WTC11 (cell line): ENCODE results near the gene GLCCI1. TPM values are rescaled to one million over a fixed set of nuclear protein-coding genes. Genes with fewer than 3 reads are reported as not detected.

Experiments used
- ATAC-seq: fragments of 200-7000 bp; cut with Tn5 transposase; 2 replicates; pipeline ENCODE4 v1.10.0; 2021; ENCODE audit warnings: mild to moderate bottlenecking, moderate library complexity
- CTCF ChIA-PET: fragments of 300-600 bp; sonication (Branson Sonifier 250); formaldehyde crosslinking; loops from one replicate; lab custom pipeline; 2021; ENCODE audit warnings: antibody characterized with exemption; lab: Charles Lee
- POLR2A ChIA-PET: fragments of 350-600 bp; sonication (Branson Sonifier 250); formaldehyde crosslinking; loops from one replicate; lab custom pipeline; 2021; ENCODE audit warnings: antibody characterized with exemption; lab: Charles Lee
- DNase-seq: peaks from one replicate; pipeline ENCODE4 v3.0.0; 2021; ENCODE audit warnings: low spot score
- H3K27ac Mint-ChIP-seq: 2 replicates; pipeline ENCODE4 v1.8.0; 2021; ENCODE audit warnings: mixed read lengths
- H3K27me3 Mint-ChIP-seq: 2 replicates; pipeline ENCODE4 v1.8.0; 2021; ENCODE audit warnings: low read depth, mild to moderate bottlenecking, moderate library complexity, mixed read lengths
- H3K36me3 Mint-ChIP-seq: 2 replicates; pipeline ENCODE4 v1.8.0; 2021; ENCODE audit warnings: mixed read lengths
- H3K4me1 Mint-ChIP-seq: 2 replicates; pipeline ENCODE4 v1.8.0; 2022; ENCODE audit warnings: mixed read lengths
- H3K4me3 Mint-ChIP-seq: 2 replicates; pipeline ENCODE4 v1.8.0; 2021; ENCODE audit warnings: mild to moderate bottlenecking, moderate library complexity, mixed read lengths
- H3K9me3 Mint-ChIP-seq: 2 replicates; pipeline ENCODE4 v1.8.0; 2021; ENCODE audit warnings: mixed read lengths
- ELF4 ChIP-seq: sonication (generic); formaldehyde crosslinking; IDR thresholded peaks from 2 replicates; pipeline ENCODE4 v1.8.1; 2022; ENCODE audit warnings: low read depth, mild to moderate bottlenecking, moderate library complexity, missing genetic modification reagents
- ETV6 ChIP-seq: sonication (generic); formaldehyde crosslinking; IDR thresholded peaks from 2 replicates; pipeline ENCODE4 v1.8.1; 2022; ENCODE audit warnings: mild to moderate bottlenecking, missing genetic modification reagents
- HMGA2 ChIP-seq: fragments of 250-450 bp; sonication (Bioruptor Pico); IDR thresholded peaks from 2 replicates; pipeline ENCODE4 v1.4.0; 2021; ENCODE audit warnings: mild to moderate bottlenecking, moderate library complexity
- MXD4 ChIP-seq: fragments of 250-450 bp; sonication (Bioruptor Pico); IDR thresholded peaks from 2 replicates; pipeline ENCODE4 v1.8.0; 2021; ENCODE audit warnings: mild to moderate bottlenecking, moderate library complexity, borderline replicate concordance
- NFATC4 ChIP-seq: fragments of 250-450 bp; sonication (Bioruptor Pico); IDR thresholded peaks from 2 replicates; pipeline ENCODE4 v1.9.0; 2021; ENCODE audit warnings: mild to moderate bottlenecking
- NFYB ChIP-seq: sonication (generic); formaldehyde crosslinking; conservative IDR thresholded peaks from 2 replicates; pipeline ENCODE4 v1.8.0; 2022; ENCODE audit warnings: low read depth, missing genetic modification reagents
- NR1H2 ChIP-seq: sonication (generic); formaldehyde crosslinking; IDR thresholded peaks from 2 replicates; pipeline ENCODE4 v1.9.0; 2021; ENCODE audit warnings: mild to moderate bottlenecking, moderate library complexity, missing genetic modification reagents
- OVOL2 ChIP-seq: fragments of 250-450 bp; sonication (Bioruptor Pico); IDR thresholded peaks from 2 replicates; pipeline ENCODE4 v1.9.0; 2021; ENCODE audit warnings: mild to moderate bottlenecking, borderline replicate concordance
- PRRX2 ChIP-seq: fragments of 250-450 bp; sonication (Bioruptor Pico); IDR thresholded peaks from 2 replicates; pipeline ENCODE4 v1.8.0; 2021; ENCODE audit warnings: mild to moderate bottlenecking
- RORB ChIP-seq: fragments of 250-450 bp; sonication (Bioruptor Pico); IDR thresholded peaks from 2 replicates; pipeline ENCODE4 v1.9.0; 2021; ENCODE audit warnings: mild to moderate bottlenecking
- TEAD1 ChIP-seq: sonication (generic); formaldehyde crosslinking; IDR thresholded peaks from 2 replicates; pipeline ENCODE4 v1.8.0; 2022; ENCODE audit warnings: mild to moderate bottlenecking, missing genetic modification reagents
- TEAD4 ChIP-seq: sonication (generic); formaldehyde crosslinking; IDR thresholded peaks from 2 replicates; pipeline ENCODE4 v1.8.0; 2022; ENCODE audit warnings: mild to moderate bottlenecking, missing genetic modification reagents
- ZNF396 ChIP-seq: fragments of 250-450 bp; sonication (Bioruptor Pico); IDR thresholded peaks from 2 replicates; pipeline ENCODE4 v1.8.0; 2021; ENCODE audit warnings: mild to moderate bottlenecking, moderate library complexity, borderline replicate concordance
- ZNF423 ChIP-seq: fragments of 250-450 bp; sonication (Bioruptor Pico); IDR thresholded peaks from 2 replicates; pipeline ENCODE4 v2.1.2; 2022; ENCODE audit warnings: mild to moderate bottlenecking, moderate library complexity
- total RNA-seq: library from RNA; stranded (reverse); gene quantifications from 3 replicates; pipeline ENCODE4 v1.2.3, GENCODE V29; 2021
- TF ChIP-seq, protein P1 (sequence below): sonication (generic); formaldehyde crosslinking; IDR thresholded peaks from 2 replicates; pipeline ENCODE4 v1.8.0; 2023; ENCODE audit warnings: missing genetic modification reagents
- TF ChIP-seq, protein P2 (sequence below): sonication (generic); formaldehyde crosslinking; IDR thresholded peaks from 2 replicates; pipeline ENCODE4 v1.8.0; 2022; ENCODE audit warnings: mild to moderate bottlenecking, missing genetic modification reagents
- TF ChIP-seq, protein P3 (sequence below): sonication (generic); formaldehyde crosslinking; IDR thresholded peaks from 2 replicates; pipeline ENCODE4 v1.8.1; 2023; ENCODE audit warnings: mild to moderate bottlenecking, missing genetic modification reagents
- TF ChIP-seq, protein P4 (sequence below): sonication (generic); formaldehyde crosslinking; IDR thresholded peaks from 2 replicates; pipeline ENCODE4 v1.8.1; 2023; ENCODE audit warnings: mild to moderate bottlenecking, missing genetic modification reagents
- TF ChIP-seq, protein P5 (sequence below): fragments of 250-450 bp; sonication (Bioruptor Pico); IDR thresholded peaks from 2 replicates; pipeline ENCODE4 v1.9.0; 2021; ENCODE audit warnings: mild to moderate bottlenecking
- TF ChIP-seq, protein P6 (sequence below): fragments of 200-600 bp; IDR thresholded peaks from 2 replicates; pipeline ENCODE4 v1.8.0; 2022; ENCODE audit warnings: antibody characterized with exemption
- TF ChIP-seq, protein P7 (sequence below): fragments of 250-450 bp; sonication (Bioruptor Pico); IDR thresholded peaks from 2 replicates; pipeline ENCODE4 v1.9.0; 2021; ENCODE audit warnings: mild to moderate bottlenecking, borderline replicate concordance

GLCCI1 gene
- total RNA-seq, 1 experiment from 2014 or later = 23.8 TPM

DNA sequence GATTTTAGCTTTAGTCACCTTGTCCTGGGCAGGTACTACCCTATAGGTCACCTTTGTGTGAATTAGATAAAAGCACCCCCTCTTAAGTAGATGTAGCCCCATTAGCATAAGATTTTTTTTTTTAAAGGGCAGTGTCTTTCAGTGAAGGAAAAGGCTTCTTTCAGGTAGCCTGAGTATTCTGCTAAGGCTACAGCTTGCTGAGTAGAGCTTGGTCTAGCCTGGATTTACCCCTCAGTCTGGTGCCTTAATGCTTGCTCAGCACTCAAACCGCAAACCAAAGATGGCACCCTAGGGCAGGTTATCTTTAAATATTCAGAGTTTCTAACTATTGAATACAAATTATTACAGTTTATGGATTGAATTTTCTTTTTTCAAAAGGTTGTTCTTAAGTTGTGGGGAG is 83.4 kb downstream of the GLCCI1 start:
- no peak for TF ChIP-seq TEAD1 (CRISPR knock-in tag)
- TF ChIP-seq NFATC4 = no peak
- TF ChIP-seq, protein P1, sequence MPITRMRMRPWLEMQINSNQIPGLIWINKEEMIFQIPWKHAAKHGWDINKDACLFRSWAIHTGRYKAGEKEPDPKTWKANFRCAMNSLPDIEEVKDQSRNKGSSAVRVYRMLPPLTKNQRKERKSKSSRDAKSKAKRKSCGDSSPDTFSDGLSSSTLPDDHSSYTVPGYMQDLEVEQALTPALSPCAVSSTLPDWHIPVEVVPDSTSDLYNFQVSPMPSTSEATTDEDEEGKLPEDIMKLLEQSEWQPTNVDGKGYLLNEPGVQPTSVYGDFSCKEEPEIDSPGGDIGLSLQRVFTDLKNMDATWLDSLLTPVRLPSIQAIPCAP (CRISPR knock-in tag) = no peak
- TF ChIP-seq MXD4 (CRISPR knock-in tag) = no peak
- no peak for TF ChIP-seq ETV6 (CRISPR knock-in tag)
- TF ChIP-seq TEAD4 (CRISPR knock-in tag) = no peak
- TF ChIP-seq ELF4 = no peak
- DNase-seq = no peak
- Mint-ChIP-seq H3K27me3 (no peaks in the 10 kb centered on the region), H3K27ac (no peak overlapping the region), H3K4me1 (peaks cover 17% of the 10 kb centered on the region), H3K36me3 (peaks cover 3% of the 10 kb centered on the region; the same call in 1 of the 2 replicates), H3K4me3 (no peak overlapping the region), H3K9me3 (no peaks in the 10 kb centered on the region)
- ChIA-PET CTCF (interaction anchor here (1.5 to 2.2 kb wide), 3 partner anchors 16 to 371 kb away, joined by 4 to 8 read pairs (median 7); no protein-coding TSS in a partner anchor), POLR2A (no interaction called here)
- no peak for ATAC-seq

DNA sequence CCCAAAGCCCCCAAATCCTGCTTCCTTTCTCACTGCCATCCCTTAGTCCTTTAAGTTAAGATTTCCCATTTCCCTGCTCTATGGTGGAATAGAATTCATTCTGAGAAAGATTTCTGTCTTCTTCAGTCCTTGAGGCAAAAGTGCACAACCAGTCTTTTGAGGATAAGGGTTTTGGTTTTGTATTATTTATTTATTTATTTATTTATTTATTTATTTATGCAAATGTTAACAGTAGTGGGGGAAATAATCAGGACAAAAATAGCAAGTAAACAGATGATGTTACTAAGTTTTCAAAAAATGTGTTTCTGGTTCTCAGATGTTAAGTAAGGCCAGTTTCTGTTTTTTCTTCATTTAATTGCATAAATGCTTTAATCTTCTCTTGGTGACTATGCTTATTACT is 84.2 kb downstream of the GLCCI1 start:
- no peak for DNase-seq
- Mint-ChIP-seq H3K27ac (no peak overlapping the region), H3K4me3 (no peak overlapping the region), H3K27me3 (no peaks in the 10 kb centered on the region), H3K36me3 (peaks cover 3% of the 10 kb centered on the region; the same call in 1 of the 2 replicates)
- ATAC-seq = no peak
- POLR2A ChIA-PET = no interaction called here
- CTCF ChIA-PET = interaction anchor here (2.2 kb wide), 1 partner anchor 137 kb away, joined by 7 read pairs; no protein-coding TSS in a partner anchor
- TF ChIP-seq, protein P2, sequence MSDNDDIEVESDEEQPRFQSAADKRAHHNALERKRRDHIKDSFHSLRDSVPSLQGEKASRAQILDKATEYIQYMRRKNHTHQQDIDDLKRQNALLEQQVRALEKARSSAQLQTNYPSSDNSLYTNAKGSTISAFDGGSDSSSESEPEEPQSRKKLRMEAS (CRISPR knock-in tag) = no peak
- TF ChIP-seq, protein P3, sequence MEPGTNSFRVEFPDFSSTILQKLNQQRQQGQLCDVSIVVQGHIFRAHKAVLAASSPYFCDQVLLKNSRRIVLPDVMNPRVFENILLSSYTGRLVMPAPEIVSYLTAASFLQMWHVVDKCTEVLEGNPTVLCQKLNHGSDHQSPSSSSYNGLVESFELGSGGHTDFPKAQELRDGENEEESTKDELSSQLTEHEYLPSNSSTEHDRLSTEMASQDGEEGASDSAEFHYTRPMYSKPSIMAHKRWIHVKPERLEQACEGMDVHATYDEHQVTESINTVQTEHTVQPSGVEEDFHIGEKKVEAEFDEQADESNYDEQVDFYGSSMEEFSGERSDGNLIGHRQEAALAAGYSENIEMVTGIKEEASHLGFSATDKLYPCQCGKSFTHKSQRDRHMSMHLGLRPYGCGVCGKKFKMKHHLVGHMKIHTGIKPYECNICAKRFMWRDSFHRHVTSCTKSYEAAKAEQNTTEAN (CRISPR knock-in tag) = no peak
- TF ChIP-seq OVOL2 (CRISPR knock-in tag) (no peak), NR1H2 (CRISPR knock-in tag) (no peak), ZNF423 (CRISPR knock-in tag) (no peak), ZNF396 (CRISPR knock-in tag) (no peak), HMGA2 (CRISPR knock-in tag) (no peak), PRRX2 (CRISPR knock-in tag) (no peak), RORB (no peak), NFYB (CRISPR knock-in tag) (no peak)
- TF ChIP-seq, protein P4, sequence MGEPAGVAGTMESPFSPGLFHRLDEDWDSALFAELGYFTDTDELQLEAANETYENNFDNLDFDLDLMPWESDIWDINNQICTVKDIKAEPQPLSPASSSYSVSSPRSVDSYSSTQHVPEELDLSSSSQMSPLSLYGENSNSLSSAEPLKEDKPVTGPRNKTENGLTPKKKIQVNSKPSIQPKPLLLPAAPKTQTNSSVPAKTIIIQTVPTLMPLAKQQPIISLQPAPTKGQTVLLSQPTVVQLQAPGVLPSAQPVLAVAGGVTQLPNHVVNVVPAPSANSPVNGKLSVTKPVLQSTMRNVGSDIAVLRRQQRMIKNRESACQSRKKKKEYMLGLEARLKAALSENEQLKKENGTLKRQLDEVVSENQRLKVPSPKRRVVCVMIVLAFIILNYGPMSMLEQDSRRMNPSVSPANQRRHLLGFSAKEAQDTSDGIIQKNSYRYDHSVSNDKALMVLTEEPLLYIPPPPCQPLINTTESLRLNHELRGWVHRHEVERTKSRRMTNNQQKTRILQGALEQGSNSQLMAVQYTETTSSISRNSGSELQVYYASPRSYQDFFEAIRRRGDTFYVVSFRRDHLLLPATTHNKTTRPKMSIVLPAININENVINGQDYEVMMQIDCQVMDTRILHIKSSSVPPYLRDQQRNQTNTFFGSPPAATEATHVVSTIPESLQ = no peak
- TF ChIP-seq, protein P5, sequence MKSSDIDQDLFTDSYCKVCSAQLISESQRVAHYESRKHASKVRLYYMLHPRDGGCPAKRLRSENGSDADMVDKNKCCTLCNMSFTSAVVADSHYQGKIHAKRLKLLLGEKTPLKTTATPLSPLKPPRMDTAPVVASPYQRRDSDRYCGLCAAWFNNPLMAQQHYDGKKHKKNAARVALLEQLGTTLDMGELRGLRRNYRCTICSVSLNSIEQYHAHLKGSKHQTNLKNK (CRISPR knock-in tag) = no peak
- TF ChIP-seq, protein P6, sequence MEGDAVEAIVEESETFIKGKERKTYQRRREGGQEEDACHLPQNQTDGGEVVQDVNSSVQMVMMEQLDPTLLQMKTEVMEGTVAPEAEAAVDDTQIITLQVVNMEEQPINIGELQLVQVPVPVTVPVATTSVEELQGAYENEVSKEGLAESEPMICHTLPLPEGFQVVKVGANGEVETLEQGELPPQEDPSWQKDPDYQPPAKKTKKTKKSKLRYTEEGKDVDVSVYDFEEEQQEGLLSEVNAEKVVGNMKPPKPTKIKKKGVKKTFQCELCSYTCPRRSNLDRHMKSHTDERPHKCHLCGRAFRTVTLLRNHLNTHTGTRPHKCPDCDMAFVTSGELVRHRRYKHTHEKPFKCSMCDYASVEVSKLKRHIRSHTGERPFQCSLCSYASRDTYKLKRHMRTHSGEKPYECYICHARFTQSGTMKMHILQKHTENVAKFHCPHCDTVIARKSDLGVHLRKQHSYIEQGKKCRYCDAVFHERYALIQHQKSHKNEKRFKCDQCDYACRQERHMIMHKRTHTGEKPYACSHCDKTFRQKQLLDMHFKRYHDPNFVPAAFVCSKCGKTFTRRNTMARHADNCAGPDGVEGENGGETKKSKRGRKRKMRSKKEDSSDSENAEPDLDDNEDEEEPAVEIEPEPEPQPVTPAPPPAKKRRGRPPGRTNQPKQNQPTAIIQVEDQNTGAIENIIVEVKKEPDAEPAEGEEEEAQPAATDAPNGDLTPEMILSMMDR = no peak
- TF ChIP-seq, protein P7, sequence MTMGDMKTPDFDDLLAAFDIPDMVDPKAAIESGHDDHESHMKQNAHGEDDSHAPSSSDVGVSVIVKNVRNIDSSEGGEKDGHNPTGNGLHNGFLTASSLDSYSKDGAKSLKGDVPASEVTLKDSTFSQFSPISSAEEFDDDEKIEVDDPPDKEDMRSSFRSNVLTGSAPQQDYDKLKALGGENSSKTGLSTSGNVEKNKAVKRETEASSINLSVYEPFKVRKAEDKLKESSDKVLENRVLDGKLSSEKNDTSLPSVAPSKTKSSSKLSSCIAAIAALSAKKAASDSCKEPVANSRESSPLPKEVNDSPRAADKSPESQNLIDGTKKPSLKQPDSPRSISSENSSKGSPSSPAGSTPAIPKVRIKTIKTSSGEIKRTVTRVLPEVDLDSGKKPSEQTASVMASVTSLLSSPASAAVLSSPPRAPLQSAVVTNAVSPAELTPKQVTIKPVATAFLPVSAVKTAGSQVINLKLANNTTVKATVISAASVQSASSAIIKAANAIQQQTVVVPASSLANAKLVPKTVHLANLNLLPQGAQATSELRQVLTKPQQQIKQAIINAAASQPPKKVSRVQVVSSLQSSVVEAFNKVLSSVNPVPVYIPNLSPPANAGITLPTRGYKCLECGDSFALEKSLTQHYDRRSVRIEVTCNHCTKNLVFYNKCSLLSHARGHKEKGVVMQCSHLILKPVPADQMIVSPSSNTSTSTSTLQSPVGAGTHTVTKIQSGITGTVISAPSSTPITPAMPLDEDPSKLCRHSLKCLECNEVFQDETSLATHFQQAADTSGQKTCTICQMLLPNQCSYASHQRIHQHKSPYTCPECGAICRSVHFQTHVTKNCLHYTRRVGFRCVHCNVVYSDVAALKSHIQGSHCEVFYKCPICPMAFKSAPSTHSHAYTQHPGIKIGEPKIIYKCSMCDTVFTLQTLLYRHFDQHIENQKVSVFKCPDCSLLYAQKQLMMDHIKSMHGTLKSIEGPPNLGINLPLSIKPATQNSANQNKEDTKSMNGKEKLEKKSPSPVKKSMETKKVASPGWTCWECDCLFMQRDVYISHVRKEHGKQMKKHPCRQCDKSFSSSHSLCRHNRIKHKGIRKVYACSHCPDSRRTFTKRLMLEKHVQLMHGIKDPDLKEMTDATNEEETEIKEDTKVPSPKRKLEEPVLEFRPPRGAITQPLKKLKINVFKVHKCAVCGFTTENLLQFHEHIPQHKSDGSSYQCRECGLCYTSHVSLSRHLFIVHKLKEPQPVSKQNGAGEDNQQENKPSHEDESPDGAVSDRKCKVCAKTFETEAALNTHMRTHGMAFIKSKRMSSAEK = no peak
- TF ChIP-seq, all 79 proteins: peak for 0
- Mint-ChIP-seq H3K9me3 (no peaks in the 10 kb centered on the region), H3K4me1 (peaks cover 17% of the 10 kb centered on the region)
